ENCODE data around the gene ARHGEF37.

GRCh38 chr5:149598966-149599365 is 17.7 kb downstream of the ARHGEF37 start:
- TF ChIP-seq POLR2A (IDR thresholded peaks at IDR 0.05) (no peak), CTCF (IDR thresholded peaks at IDR 0.05) (no peak)
